ENCODE measurements around the gene C11orf91.

DNA sequence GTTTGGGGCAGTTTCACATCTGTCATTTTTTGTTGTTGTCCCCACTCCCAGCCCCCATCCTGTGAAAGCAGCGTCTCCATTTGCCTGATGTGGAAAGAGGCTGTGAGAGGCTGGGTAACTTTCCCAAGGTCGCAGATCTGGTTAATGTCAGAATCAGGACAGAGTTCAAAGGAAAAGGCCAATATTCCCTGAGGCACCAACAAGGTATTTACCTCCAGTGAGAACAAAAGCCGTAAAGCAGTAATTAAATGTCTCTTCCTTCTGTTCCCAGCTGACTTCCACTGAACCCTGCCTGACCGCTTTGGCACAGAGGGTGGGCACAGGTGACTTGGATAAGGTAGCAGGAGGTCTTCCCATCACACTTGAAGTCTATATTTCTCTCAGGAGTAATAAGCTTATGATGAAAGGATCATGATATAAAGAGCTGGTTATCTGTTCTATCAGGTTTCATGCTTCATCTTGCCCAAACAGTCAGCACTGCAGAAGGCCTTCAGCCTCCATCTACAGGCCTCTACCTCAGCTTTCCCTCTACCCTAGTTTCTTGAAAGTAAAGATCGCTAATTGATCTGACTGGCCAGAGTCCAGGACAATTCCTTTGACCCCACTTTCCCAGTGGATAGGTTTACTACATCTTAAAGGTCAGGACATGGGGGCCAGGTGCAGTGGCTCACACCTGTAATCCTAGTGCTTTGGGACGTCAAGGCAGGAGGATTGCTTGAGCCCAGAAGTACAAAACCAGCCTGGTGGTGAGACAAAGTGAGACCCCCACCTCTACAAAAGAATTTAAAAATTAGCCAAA, 9.4 kb downstream of the C11orf91 start:
- TF ChIP-seq, protein P1, sequence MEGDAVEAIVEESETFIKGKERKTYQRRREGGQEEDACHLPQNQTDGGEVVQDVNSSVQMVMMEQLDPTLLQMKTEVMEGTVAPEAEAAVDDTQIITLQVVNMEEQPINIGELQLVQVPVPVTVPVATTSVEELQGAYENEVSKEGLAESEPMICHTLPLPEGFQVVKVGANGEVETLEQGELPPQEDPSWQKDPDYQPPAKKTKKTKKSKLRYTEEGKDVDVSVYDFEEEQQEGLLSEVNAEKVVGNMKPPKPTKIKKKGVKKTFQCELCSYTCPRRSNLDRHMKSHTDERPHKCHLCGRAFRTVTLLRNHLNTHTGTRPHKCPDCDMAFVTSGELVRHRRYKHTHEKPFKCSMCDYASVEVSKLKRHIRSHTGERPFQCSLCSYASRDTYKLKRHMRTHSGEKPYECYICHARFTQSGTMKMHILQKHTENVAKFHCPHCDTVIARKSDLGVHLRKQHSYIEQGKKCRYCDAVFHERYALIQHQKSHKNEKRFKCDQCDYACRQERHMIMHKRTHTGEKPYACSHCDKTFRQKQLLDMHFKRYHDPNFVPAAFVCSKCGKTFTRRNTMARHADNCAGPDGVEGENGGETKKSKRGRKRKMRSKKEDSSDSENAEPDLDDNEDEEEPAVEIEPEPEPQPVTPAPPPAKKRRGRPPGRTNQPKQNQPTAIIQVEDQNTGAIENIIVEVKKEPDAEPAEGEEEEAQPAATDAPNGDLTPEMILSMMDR (IDR thresholded peaks at IDR 0.05), result no peak
- TF ChIP-seq POLR2A (IDR thresholded peaks at IDR 0.05; ENCODE audit: low read depth), result no peak

Measured in esophagus muscularis mucosa (tissue), 3 donors.